GM19193 (cell line): ENCODE results near the gene SP110.

Experiments used
- POLR2A ChIP-seq: IDR thresholded peaks from 4 replicates; pipeline ENCODE4 v1.6.1; 2011; ENCODE audit not compliant: insufficient read depth, insufficient read length; ENCODE audit errors: extremely low read depth

SP110 gene

DNA sequence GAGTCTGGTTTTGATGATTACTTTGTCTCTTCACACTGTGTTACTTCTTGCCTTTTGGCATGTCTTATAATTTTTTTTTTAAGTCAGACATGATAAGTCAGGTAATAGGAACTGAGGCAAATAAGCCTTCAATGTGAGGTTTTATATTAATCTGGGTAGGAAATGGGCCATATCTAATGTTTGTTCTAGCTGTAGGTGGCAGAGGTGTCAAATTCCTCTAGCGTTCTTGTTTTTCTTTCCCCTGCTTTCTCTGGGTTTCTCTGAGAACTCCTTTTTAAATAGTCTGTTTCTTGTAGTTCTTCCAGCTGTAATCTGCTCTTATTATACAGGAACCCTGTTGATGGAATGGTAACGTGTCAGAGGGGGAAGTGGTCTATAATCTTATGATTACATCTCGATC is 11.5 kb upstream of the SP110 start:
- TF ChIP-seq POLR2A = no peak

DNA sequence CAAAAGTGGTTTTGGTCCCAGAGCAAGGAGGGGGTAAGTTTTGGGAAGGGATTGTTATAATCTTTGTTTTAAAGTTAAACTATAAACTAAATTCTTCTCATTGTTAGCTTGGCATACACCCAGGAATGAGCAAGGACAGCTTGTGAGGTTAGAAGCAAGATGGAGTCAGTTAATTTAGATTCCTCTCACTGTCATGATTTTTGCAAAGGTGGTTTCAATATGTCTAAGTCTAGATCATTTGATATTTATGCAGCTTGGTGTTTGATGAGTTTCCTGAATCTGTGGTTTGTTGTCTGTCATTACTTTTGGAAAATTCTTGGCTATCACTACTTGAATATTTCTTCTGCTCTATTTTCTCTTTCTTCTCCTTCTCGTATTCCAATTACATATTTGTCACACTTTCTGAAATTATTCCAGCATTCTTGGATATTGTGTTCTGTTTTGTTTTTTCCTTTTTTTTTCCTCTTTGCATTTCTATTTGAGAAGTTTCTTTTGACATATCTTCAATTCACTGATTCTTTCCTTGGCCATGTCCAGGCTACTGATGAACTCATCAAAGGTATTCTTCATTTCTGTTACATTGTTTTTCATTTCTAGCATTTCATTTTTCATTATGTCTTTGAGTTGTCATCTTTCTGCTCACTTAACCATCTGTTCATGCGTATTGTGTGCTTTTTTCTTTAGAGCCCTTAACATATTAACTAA is 10.9 kb upstream of the SP110 start:
- no peak for TF ChIP-seq POLR2A

DNA sequence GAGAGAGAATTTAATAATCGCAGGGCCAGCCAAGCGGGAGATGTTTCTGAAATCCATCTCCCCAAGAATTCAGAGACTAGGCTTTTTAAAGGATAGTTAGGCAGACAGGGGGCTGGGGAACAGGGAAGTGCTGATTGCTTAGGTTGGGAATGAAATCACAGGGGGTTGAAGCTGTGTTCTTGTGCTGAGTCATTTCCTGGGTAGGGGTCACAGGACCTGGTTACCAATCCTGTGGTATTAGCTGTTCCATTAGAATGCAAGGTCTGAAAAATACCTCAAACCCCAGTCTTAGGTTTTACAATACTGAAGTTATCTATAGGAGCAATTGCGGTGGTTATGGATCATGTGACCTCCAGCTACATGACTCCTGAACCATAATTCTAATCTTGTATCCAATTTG is 10.3 kb upstream of the SP110 start:
- TF ChIP-seq POLR2A = no peak

DNA sequence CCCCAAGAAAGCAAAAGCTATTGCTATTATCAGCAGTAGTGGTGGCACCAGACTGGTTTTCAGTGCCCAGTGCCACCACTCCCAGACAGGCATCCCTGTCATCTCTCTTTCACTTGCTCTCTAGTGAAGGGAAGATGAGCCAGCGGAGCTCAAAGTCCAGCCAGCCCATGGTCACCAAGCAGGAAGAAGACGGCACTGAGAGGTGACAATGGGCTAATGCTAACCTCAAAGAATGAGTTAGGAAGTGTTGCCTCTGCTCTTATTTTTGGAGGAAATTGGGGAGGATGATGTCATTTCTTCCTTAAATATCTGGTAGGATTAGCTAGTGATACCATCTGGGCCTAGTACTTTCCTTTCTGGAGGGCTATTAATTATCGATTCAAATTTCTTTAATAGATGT is 7.4 kb upstream of the SP110 start:
- TF ChIP-seq POLR2A = no peak

DNA sequence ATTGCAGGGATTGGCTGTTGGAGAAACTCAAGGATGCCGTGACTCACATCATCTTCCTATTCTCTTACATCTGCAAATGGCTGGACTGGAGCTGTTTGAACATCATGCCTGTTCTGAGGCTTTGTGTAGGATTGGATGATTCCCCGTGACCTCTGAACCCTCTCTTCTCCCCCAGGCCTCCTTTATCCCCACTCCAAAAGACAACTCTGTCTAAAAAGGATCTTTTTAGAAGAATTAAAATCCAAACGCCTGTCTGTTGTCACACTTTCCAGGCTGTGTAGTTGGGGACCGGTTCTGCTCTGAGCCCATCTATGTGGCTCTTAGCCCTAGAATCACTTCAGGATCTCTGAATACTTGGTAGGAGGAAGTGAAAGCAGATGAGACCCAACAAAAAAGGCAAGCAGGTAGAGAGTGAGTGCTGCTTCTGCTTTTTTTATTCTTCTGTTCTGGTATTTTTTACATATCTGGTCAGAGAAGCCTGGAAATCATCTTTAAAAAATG is 6.3 kb upstream of the SP110 start:
- TF ChIP-seq POLR2A = no peak

DNA sequence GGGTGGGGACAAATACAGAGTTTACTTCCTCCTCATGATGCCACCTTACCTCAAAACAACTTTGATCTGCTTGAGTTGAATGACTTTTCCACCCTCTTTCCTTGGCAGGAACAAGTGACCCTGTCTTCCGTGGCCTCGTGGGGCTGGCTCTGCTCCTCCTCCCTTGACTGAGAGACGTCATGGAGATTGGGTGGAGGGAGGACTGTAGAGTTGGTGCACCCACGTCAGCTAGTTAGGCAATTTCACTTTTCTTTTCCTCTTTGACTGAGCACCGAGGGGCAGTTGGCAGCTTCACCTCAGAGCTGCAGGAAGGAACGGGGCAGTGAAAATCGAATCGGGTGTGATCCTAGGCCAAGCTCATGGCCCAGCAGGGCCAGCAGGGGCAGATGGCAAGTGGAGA is 5.7 kb upstream of the SP110 start, which contains the start of gene SP140:
TSS of gene SP140 (plus strand) at position 251 of the 400 bp plus-strand sequence. CDS start at position 360, 109 bp downstream.
- TF ChIP-seq POLR2A = peak; percentile 81

DNA sequence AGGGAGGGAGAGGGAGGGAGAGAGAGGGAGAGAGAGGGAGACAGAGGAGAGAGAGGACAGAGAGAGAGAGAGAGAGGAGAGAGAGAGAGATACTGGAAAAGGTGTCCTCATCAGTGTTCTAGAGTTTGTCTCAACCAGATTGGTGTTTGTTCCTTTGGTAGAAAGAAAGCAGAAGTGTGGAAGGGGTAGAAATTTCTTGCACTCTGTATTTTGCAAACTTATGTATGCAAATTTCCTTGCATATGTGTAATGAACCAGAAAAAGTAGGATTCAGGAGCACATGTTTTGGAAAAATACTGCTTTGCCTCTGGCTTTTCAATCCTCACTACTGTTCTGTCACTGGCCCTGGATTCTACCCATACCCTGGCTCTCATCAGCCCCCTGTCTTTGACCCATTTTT is 4.7 kb upstream of the SP110 start:
- no peak for TF ChIP-seq POLR2A

DNA sequence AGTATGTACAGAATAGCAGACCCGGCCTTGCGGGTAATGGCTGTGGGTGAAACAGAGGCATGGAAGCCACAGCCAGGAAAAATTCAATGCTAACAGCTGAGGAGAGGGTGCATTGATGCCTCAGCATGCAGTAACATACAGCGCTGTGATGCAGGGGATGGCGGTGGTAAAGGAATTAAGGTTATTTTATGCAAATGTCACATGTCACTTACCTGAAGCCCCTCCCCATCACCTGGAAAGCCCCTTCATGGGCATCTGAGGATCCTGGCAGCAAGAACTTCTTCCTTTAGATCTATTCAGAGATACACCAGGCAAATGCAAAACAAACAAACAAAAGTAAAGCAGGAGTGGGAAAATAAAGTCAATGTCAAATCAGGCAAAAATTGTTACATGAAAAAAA is 1.7 kb upstream of the SP110 start:
- no peak for TF ChIP-seq POLR2A

DNA sequence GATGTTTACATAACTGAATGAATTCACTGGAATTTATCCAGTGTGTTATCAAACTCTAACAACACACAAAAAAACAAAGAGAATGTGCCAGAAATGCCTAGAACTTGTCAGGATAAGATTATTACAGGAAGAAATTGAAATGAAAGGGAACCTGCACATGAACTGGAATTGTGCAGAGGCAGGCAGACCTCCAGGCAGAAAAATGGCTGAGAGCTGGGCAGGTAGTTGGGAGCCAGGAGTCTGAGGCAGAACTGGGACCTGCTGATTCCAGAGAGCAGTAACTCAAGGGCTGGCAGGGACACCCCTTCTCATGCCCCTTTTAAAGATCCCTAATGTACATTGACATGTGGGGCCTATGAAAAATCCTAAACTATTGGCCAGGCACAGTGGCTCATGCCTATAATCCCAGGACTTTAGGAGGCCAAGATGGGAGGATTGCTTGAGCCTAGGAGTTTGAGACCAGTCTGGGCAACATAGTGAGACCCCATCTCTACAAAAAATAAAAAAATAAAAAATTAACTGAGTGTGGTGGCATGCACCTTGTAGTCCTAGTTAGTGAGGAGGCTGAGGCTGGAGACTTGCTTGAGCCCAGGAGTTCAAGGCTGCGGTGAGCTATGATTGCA is 674 bp upstream of the SP110 start:
- TF ChIP-seq POLR2A = no peak

DNA sequence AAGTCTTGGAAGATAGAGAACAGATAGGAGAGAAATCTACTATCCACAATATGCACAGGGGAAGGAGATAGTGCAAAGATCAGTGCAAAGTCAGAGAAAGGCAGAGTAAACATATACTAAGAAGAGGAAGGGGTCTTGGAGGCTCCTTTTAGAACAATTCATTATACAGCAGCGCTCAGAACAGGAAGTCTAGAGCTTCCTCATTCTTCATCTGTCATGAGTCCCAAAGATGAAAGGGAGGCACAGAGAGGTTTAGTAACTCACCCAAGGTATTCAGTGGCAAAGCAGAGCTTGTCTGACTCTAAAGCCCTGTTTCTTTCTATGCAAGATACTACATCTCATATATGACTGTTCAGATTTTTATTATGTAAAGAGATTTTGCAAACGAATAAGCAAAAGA is 1.4 kb downstream of the SP110 start:
- TF ChIP-seq POLR2A = no peak

DNA sequence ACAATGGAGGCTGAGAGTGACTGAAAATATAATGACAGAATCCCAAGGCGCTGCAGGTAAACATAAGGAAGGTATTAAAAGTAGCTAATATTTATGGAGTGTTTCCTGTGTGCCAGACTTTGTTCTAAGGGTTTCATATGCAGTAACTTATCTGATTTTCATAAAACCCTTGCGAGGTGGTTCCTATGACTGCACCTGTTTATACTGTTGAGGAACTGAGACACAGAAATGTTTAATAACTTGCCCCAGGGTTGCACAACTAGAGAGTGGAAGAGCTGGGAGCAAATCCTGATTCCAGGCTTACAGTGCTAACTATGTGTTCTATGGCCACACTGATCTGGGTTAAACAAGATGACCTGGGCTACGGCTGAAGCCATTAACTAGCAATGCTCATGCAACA is 2.4 kb downstream of the SP110 start:
- no peak for TF ChIP-seq POLR2A

DNA sequence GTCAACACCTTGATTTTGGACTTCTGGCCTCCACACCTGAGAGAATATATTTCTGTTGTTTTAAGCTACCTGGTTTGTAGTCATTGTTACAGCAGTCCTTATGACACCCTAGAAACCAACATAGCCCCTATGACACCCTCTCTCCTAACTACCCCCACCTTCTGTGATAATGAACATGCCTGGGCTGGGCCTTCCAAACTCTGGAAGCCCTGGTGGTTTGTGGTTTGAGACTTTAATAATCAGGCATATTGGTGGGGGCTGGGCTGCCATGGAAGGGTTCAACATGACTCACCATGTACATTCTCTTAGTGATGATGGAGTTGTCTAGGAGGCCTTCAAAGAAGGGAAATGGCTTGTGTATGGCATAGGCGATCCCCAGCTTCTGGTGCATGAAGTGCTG is 3.3 kb downstream of the SP110 start:
- TF ChIP-seq POLR2A = no peak

DNA sequence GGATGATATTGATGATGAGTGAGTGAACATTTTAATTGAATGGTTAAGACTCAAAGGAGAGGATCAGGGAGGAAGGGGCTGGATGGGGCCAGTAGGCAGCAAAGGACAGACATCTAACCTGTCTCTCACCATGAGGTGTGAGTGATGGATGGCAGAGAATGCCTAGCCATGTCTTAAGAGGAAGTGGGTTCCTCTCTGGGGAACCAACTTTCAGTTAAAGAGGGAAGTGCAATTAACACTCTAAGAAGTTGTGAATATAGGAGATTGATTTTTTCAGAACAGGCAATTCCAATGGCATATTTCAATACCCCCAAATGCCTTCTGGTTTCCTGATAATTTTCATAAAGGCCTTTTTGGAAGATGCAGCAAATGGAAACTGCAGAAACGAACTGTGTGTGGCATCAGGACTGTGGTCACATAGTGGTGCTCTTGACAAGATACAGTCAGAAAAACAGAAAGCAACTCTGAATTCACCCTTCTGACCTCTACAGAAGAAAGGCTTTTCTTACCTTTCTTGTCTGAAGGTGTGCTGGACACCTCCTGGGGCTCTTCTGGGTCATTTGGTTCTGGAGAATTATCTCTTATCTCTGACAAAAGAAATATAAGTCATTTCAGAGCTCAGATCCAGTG is 10.2 kb downstream of the SP110 start:
- no peak for TF ChIP-seq POLR2A

DNA sequence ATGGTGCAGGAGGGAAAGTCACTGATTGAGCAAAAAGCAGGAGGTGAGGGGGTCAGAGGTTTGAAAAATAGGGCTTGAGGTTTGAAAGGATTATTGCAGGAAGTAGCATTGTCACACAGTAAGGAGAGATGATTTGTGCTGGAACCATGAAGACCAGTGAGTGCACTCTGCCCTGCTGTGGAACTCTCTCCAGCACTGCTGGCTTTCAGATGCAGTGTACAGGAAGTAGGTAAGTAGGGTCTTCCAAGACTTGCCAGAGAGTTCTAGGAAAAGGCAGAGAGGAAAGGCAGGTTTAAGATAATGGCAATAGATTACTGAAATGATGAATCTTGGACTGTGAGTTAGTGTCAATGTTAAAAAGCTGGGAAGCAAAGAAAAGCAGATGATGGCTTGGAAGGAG is 11.2 kb downstream of the SP110 start:
- TF ChIP-seq POLR2A = no peak

DNA sequence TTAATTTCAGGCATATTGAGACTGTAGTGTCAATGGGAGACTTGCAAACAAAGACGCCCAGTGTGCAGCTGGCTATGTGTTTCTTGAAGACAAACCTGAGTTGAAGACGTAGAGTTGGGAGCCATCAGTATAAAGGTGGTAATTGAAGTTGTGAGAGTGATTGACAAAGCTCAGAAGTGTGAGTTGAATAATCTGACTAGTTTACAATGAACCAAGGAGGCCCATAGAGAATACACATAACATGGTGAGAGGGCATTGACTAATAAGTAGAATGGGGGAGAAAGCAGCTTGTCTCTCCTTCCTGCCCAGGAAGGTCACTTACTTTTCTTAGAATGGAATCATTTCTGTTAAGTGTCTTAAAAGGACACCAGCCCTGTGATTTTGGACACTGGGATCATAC is 14.1 kb downstream of the SP110 start:
- TF ChIP-seq POLR2A = no peak

DNA sequence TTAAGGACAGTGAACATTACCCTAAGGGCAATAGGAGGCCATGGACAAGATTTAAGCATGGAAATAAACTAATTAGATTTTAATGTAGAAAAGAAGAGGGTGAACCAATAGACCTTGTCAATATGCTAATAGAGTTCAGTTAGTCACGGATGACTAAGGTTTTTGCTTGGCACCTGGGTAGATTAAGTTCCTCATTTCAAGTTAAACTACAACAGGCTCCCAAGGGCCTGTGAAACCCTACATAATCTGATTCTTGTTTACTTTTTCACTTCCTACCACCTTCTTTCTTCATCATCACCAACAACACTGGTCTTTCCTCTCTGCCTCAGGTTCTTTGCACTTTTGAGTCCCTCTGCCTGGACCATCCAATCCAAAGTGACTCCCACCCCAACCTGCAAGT is 14.8 kb downstream of the SP110 start:
- no peak for TF ChIP-seq POLR2A

DNA sequence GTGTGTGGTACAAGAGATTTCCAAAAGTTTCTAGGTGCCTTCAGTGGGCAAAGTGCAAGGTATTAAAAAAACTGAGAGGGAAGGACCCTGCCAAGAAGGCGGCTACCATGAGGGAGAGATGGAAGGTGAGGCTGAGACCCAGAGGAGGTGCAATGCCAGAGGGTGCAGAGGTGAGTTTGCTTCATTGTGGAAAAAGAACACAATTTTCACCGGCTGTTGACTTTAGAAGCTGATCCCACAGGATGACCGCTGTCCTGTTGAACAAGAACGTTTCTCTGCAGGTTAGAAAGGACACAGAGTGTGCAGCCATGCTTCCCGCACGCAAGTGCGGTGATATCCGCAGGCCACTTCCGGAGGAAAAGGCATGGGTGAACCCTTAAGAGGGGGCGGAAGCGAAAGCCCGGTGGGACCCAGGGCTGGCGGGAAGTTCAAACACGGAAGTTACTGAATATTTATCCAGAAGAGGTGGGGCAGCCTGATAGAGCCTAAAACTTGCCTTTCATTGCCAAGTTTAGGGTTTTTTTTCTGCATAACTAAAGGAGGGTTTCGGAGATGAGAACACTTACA is 16.6 kb downstream of the SP110 start:
- no peak for TF ChIP-seq POLR2A
